GM12892 (cell line): ENCODE measurements around the gene LAMTOR4.

Experiments used
- POLR2A ChIP-seq: IDR thresholded peaks from 2 replicates; pipeline ENCODE4 v1.6.1; 2011; ENCODE audit warnings: low read depth, low read length, control low read depth
- POLR2AphosphoS5 ChIP-seq: IDR thresholded peaks from 2 replicates; pipeline ENCODE4 v1.6.1; 2011; ENCODE audit warnings: low read depth, low read length, control low read depth
- TAF1 ChIP-seq: IDR thresholded peaks from 2 replicates; pipeline ENCODE4 v1.6.1; 2011; ENCODE audit warnings: low read depth, mild to moderate bottlenecking, control low read depth, low read length, borderline replicate concordance

DNA sequence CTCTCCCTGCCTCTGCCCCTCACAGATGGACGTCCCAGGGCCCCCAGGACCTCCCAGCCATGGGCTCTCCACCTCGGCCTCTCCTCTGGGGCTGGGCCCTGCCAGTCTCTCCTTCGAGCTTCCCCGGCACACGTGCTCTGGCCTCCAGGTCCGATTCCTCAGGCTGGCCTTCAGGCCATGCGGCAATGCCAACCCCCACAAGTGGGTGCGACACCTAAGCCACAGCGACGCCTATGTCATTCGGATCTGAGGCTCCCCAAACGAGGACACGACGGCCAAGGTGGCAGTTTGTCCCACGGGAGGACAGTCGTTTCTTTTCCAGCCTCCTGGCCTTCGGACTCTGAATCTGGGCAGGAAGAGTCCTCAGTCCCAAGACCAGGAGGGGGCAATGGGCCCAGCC lies 42.1 kb upstream of the LAMTOR4 start:
- TF ChIP-seq POLR2AphosphoS5 (no peak), POLR2A (no peak), TAF1 (no peak)
